ENCODE measurements around the gene PTPRA.

DNA sequence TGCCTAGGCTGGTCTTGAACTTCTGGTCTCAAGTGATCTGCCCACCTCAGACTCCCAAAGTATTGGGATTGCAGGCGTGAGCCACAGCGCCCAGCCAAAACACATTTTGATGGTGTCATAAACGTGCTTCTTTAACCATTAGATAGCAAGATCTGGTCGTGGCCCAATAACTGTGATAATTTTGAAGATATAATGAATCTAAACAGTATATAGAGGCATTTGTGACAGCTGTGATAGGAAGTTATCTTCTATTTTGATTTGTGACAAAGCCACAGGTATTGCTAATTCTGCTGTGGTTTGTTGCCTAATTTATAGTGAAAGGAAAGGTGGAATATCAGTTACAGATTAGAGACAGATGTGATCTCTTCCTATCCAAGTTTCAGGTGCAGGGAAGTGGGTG, 197.4 kb downstream of the PTPRA start:
- TF ChIP-seq, protein P1, sequence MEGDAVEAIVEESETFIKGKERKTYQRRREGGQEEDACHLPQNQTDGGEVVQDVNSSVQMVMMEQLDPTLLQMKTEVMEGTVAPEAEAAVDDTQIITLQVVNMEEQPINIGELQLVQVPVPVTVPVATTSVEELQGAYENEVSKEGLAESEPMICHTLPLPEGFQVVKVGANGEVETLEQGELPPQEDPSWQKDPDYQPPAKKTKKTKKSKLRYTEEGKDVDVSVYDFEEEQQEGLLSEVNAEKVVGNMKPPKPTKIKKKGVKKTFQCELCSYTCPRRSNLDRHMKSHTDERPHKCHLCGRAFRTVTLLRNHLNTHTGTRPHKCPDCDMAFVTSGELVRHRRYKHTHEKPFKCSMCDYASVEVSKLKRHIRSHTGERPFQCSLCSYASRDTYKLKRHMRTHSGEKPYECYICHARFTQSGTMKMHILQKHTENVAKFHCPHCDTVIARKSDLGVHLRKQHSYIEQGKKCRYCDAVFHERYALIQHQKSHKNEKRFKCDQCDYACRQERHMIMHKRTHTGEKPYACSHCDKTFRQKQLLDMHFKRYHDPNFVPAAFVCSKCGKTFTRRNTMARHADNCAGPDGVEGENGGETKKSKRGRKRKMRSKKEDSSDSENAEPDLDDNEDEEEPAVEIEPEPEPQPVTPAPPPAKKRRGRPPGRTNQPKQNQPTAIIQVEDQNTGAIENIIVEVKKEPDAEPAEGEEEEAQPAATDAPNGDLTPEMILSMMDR (conservative IDR thresholded peaks at IDR 0.05; ENCODE audit: low read depth, low read length): no peak
- no peak for TF ChIP-seq EZH2 (IDR thresholded peaks at IDR 0.05; ENCODE audit: borderline replicate concordance, low read depth, low read length, poor library complexity, severe bottlenecking)
